Loucy (cell line): ENCODE measurements around the gene MVB12A.

Experiments
- H2AFZ ChIP-seq: fragments of 200-600 bp; sonication (generic); 2 replicates; pipeline ENCODE4 v1.6.0; 2016; ENCODE audit warnings: antibody characterized with exemption, mild to moderate bottlenecking, low read length, moderate library complexity
- H3F3A ChIP-seq: fragments of 200-600 bp; 2 replicates; pipeline ENCODE4 v1.6.0; 2016; ENCODE audit warnings: antibody characterized with exemption, low read depth, mild to moderate bottlenecking
- H3K27me3 ChIP-seq: fragments of 200-600 bp; sonication (generic); 2 replicates; pipeline ENCODE4 v1.6.1; 2014; ENCODE audit warnings: low read length, mild to moderate bottlenecking; ENCODE audit not compliant: insufficient read depth, poor library complexity, severe bottlenecking
- H3K36me3 ChIP-seq: fragments of 200-600 bp; sonication (generic); 2 replicates; pipeline ENCODE4 v1.6.1; 2016; ENCODE audit warnings: low read length; ENCODE audit not compliant: insufficient read depth
- H3K4me1 ChIP-seq: fragments of 200-600 bp; sonication (generic); 2 replicates; pipeline ENCODE4 v1.5.1; 2014; ENCODE audit warnings: low read length, mild to moderate bottlenecking; ENCODE audit not compliant: insufficient read depth, poor library complexity, severe bottlenecking
- H3K4me2 ChIP-seq: fragments of 200-600 bp; sonication (generic); 2 replicates; pipeline ENCODE4 v1.6.0; 2014; ENCODE audit warnings: antibody characterized with exemption, low read length, low read depth, mild to moderate bottlenecking; ENCODE audit not compliant: poor library complexity, severe bottlenecking
- H3K4me3 ChIP-seq: fragments of 200-600 bp; sonication (generic); 2 replicates; pipeline ENCODE4 v1.5.1; 2014; ENCODE audit warnings: low read length, mild to moderate bottlenecking, mixed read lengths; ENCODE audit not compliant: poor library complexity, severe bottlenecking
- H3K79me2 ChIP-seq: fragments of 200-600 bp; sonication (generic); 2 replicates; pipeline ENCODE4 v1.6.1; 2014; ENCODE audit warnings: low read length; ENCODE audit not compliant: insufficient read depth
- H3K9ac ChIP-seq: fragments of 200-600 bp; sonication (generic); 2 replicates; pipeline ENCODE4 v1.6.0; 2014; ENCODE audit warnings: mild to moderate bottlenecking, low read depth, low read length, moderate library complexity; ENCODE audit not compliant: poor library complexity, severe bottlenecking
- H3K9me2 ChIP-seq: fragments of 200-600 bp; sonication (generic); replicated peaks from 2 replicates; pipeline ENCODE4 v1.6.1; 2016; ENCODE audit warnings: low read depth, low read length, mixed read lengths
- H3K9me3 ChIP-seq: fragments of 200-600 bp; sonication (generic); 2 replicates; pipeline ENCODE4 v1.6.1; 2014; ENCODE audit warnings: mild to moderate bottlenecking, antibody characterized with exemption, low read length, low read depth; ENCODE audit not compliant: insufficient read depth
- H4K20me1 ChIP-seq: fragments of 200-600 bp; sonication (generic); 2 replicates; pipeline ENCODE4 v1.6.0; 2014; ENCODE audit warnings: antibody characterized with exemption, low read length, mild to moderate bottlenecking; ENCODE audit not compliant: insufficient read depth, poor library complexity, severe bottlenecking
- EZH2phosphoT487 ChIP-seq: fragments of 200-600 bp; IDR thresholded peaks from 2 replicates; pipeline ENCODE4 v1.6.1; 2018; ENCODE audit warnings: antibody characterized with exemption, mild to moderate bottlenecking, moderate library complexity, borderline replicate concordance
- TF ChIP-seq, protein P1 (sequence below): fragments of 200-600 bp; sonication (generic); conservative IDR thresholded peaks from 2 replicates; pipeline ENCODE4 v1.5.1; 2014; ENCODE audit warnings: mild to moderate bottlenecking, antibody characterized with exemption, low read length

The MVB12A gene

DNA sequence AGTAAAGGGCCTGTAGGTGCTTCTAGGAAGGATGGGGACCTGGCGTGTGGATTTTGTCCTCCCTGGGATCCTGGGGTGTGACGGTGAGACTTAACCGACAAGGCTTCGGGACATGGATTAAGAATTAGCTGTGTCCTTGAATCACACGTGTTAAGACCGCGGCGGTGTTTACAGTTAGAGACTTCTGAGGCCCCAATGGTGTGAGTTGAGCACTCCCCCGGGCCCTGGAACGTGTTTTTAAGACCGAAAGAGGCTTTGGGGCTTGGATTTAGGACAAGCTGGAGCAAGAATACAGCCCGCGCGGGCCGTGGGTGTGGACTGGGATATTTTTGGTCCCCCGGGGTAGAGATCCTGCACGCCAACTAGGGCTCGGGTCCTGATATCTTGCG lies 49.2 kb downstream of the MVB12A start:
- H2AFZ ChIP-seq: peak overlapping the region; percentile 98
- H3F3A ChIP-seq: no peaks in the 10 kb centered on the region; the same call in 1 of the 2 replicates
- peak overlapping the region; percentile 55 for H3K9ac ChIP-seq
- H3K9me2 ChIP-seq: no peaks in the 10 kb centered on the region
- H4K20me1 ChIP-seq: no peaks in the 10 kb centered on the region
- no peaks in the 10 kb centered on the region for H3K27me3 ChIP-seq
- H3K79me2 ChIP-seq: peaks cover 3% of the 10 kb centered on the region; the same call in 1 of the 2 replicates
- no peaks in the 10 kb centered on the region for H3K9me3 ChIP-seq
- peaks cover 25% of the 10 kb centered on the region for H3K4me1 ChIP-seq
- peak overlapping the region; percentile 78 for H3K4me2 ChIP-seq
- H3K36me3 ChIP-seq: no peaks in the 10 kb centered on the region
- H3K4me3 ChIP-seq: peak overlapping the region; percentile 82
- TF ChIP-seq, protein P1, sequence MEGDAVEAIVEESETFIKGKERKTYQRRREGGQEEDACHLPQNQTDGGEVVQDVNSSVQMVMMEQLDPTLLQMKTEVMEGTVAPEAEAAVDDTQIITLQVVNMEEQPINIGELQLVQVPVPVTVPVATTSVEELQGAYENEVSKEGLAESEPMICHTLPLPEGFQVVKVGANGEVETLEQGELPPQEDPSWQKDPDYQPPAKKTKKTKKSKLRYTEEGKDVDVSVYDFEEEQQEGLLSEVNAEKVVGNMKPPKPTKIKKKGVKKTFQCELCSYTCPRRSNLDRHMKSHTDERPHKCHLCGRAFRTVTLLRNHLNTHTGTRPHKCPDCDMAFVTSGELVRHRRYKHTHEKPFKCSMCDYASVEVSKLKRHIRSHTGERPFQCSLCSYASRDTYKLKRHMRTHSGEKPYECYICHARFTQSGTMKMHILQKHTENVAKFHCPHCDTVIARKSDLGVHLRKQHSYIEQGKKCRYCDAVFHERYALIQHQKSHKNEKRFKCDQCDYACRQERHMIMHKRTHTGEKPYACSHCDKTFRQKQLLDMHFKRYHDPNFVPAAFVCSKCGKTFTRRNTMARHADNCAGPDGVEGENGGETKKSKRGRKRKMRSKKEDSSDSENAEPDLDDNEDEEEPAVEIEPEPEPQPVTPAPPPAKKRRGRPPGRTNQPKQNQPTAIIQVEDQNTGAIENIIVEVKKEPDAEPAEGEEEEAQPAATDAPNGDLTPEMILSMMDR: no peak
- TF ChIP-seq EZH2phosphoT487: no peak

DNA sequence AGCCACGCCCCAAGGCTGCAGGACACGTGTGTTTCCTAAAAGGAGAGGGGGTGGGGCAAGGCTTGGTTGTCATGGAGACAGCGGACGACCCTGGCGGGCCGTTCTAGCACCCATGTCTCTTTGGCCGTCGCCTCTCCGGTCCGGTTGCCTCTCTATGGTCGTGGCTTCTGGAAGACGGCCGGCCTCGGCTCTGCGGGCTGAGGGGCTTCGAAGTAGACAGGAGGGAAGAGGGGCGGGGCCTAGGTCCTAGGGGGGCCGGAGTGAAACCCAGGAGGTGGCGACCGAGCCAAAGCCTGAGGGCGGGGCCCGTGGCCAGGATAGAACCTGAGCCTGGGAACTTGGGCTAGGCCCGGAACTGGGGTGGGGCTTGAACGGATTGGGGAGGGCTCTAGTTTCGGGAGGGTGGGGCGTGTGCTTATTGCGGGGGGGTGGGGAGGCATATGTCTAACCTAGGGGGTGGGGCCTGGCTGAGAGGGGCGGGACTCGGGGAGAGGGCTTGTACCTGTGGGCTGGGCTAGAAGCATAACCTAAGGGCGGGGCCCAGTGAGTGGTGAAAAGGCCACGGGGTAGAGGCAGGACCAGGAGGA lies 49.7 kb downstream of the MVB12A start:
- Histone ChIP-seq H3K9me3 (no peaks in the 10 kb centered on the region), H3K36me3 (no peaks in the 10 kb centered on the region), H4K20me1 (no peaks in the 10 kb centered on the region), H3F3A (no peaks in the 10 kb centered on the region; the same call in 1 of the 2 replicates), H3K79me2 (peaks cover 3% of the 10 kb centered on the region; the same call in 1 of the 2 replicates), H3K4me2 (peak overlapping the region; percentile 78), H2AFZ (peak overlapping the region; percentile 98), H3K4me1 (peaks cover 25% of the 10 kb centered on the region), H3K27me3 (no peaks in the 10 kb centered on the region), H3K9ac (peak overlapping the region; percentile 55), H3K4me3 (peak overlapping the region; percentile 82), H3K9me2 (no peaks in the 10 kb centered on the region)
- TF ChIP-seq, protein P1: no peak

DNA sequence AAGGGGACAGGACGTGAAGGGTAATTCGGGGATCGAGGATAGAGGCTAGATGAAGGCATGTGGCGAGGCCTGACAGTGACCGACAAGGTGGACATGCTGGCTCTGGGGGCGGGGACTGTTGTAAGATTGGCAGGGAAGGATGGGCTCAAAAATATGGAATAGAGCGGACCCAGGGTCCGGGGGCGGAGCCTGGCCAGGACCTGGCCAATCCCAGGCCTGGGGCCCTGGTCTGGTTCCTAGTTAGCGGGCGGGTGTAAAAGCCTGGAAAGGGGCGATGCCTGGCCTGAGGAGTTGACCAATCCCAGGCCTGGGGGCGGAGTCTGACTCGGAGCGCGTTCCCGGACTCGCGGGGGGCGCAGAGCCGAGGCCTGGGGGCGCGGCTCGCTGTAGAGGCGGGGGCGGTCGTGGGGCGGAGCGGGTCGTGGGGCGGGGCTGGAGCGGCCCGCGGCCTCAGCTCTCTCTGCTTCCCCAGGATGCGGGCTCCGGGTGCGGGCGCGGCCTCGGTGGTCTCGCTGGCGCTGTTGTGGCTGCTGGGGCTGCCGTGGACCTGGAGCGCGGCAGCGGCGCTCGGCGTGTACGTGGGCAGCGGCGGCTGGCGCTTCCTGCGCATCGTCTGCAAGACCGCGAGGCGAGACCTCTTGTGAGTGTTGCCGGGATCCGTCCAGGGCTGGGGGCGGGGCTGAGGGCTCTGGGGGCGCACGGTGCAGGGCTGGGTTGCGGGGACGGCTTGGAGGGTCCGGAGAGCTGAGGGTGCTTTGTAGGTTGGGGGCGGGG lies 50.4 kb downstream of the MVB12A start, which contains the start of gene SLC27A1:
Gene SLC27A1, plus strand, starts transcription at position 457 of the 774 bp plus-strand sequence. Its CDS starts 17 bp downstream, at position 474.
- peak within 1 kb of the TSS; percentile 98 for H2AFZ ChIP-seq
- peaks cover 25% of the 10 kb centered on the region for H3K4me1 ChIP-seq
- no peaks in the 10 kb centered on the region for H4K20me1 ChIP-seq
- H3K79me2 ChIP-seq: peaks cover 3% of the 10 kb centered on the region; the same call in 1 of the 2 replicates
- no peak for TF ChIP-seq EZH2phosphoT487
- TF ChIP-seq, protein P1: no peak
- H3F3A ChIP-seq: no peaks in the 10 kb centered on the region; the same call in 1 of the 2 replicates
- no peaks in the 10 kb centered on the region for H3K36me3 ChIP-seq
- H3K9ac ChIP-seq: peak within 1 kb of the TSS; percentile 59
- no peaks in the 10 kb centered on the region for H3K9me3 ChIP-seq
- no peaks in the 10 kb centered on the region for H3K9me2 ChIP-seq
- peak within 1 kb of the TSS; percentile 78 for H3K4me2 ChIP-seq
- no peaks in the 10 kb centered on the region for H3K27me3 ChIP-seq
- H3K4me3 ChIP-seq: peak within 1 kb of the TSS; percentile 82
